IMR-90 (cell line): Measurements from ENCODE around the gene EEF1AKMT1. TPM values are rescaled to one million over a fixed set of nuclear protein-coding genes. Genes with fewer than 3 reads are reported as not detected.

Experiments used
- ATAC-seq: fragments of 200-7000 bp; cut with Tn5 transposase; 2 replicates; pipeline ENCODE4 v1.9.1; 2020; ENCODE audit warnings: low read depth, mild to moderate bottlenecking, moderate library complexity
- BruUV-seq: library from RNA; stranded (reverse); fragments of 400-500 nt; replicated peaks from 2 replicates; lab custom pipeline; 2021; lab: Mats Ljungman, UMichigan
- CTCF ChIA-PET: fragments of 300-600 bp; formaldehyde crosslinking; extraction: SDS; loops from one replicate; lab custom pipeline; 2021; ENCODE audit warnings: antibody characterized with exemption; lab: Yijun Ruan, JAX
- POLR2A ChIA-PET: fragments of 300-600 bp; sonication (Branson Sonifier 250); formaldehyde crosslinking; loops from one replicate; lab custom pipeline; 2022; ENCODE audit warnings: antibody characterized with exemption; ENCODE audit not compliant: unreplicated experiment; lab: Charles Lee
- DNase-seq: peaks from one replicate; pipeline ENCODE4 v3.0.0; 2013
- H2AFZ ChIP-seq: replicated peaks from 2 replicates; pipeline ENCODE3; 2013; ENCODE audit warnings: low read length, mild to moderate bottlenecking; ENCODE audit not compliant: poor library complexity
- H2AK5ac ChIP-seq: 2 replicates; pipeline ENCODE4 v1.6.1; 2013; ENCODE audit warnings: low read depth, low read length, inconsistent platforms
- H2AK9ac ChIP-seq: replicated peaks from 2 replicates; pipeline ENCODE3; 2013; ENCODE audit warnings: mild to moderate bottlenecking, low read depth, low read length, moderate library complexity; ENCODE audit not compliant: poor library complexity
- H2BK120ac ChIP-seq: 2 replicates; pipeline ENCODE4 v1.6.1; 2013; ENCODE audit warnings: low read depth, low read length, inconsistent platforms
- H2BK15ac ChIP-seq: 3 replicates; pipeline ENCODE4 v1.6.1; 2013; ENCODE audit warnings: low read depth, low read length, inconsistent platforms
- H2BK20ac ChIP-seq: 2 replicates; pipeline ENCODE4 v1.6.1; 2013; ENCODE audit warnings: low read depth, mild to moderate bottlenecking, inconsistent platforms, low read length, moderate library complexity
- H2BK5ac ChIP-seq: 2 replicates; pipeline ENCODE4 v1.6.1; 2013; ENCODE audit warnings: mild to moderate bottlenecking, low read depth, low read length, inconsistent platforms; ENCODE audit not compliant: poor library complexity, severe bottlenecking
- H3K14ac ChIP-seq: replicated peaks from 2 replicates; pipeline ENCODE4 v1.6.1; 2013; ENCODE audit warnings: low read depth, low read length, inconsistent platforms
- H3K18ac ChIP-seq: 2 replicates; pipeline ENCODE4 v1.6.1; 2013; ENCODE audit warnings: low read depth, low read length, control low read depth
- H3K23ac ChIP-seq: 2 replicates; pipeline ENCODE4 v1.6.1; 2013; ENCODE audit warnings: low read depth, low read length, inconsistent platforms
- H3K27ac ChIP-seq: 2 replicates; pipeline ENCODE4 v1.5.1; 2013; ENCODE audit warnings: mild to moderate bottlenecking, control low read depth, low read length; ENCODE audit not compliant: insufficient read depth
- H3K27me3 ChIP-seq: 2 replicates; pipeline ENCODE4 v1.6.1; 2013; ENCODE audit warnings: low read length; ENCODE audit not compliant: control insufficient read depth, insufficient read depth
- H3K36me3 ChIP-seq: 2 replicates; pipeline ENCODE4 v1.6.1; 2013; ENCODE audit warnings: low read length, mixed read lengths; ENCODE audit not compliant: control insufficient read depth, insufficient read depth
- H3K4ac ChIP-seq: 2 replicates; pipeline ENCODE4 v1.6.1; 2013; ENCODE audit warnings: low read depth, low read length, inconsistent platforms
- H3K4me1 ChIP-seq: 2 replicates; pipeline ENCODE4 v1.6.1; 2013; ENCODE audit warnings: low read length, mixed read lengths; ENCODE audit not compliant: control insufficient read depth, insufficient read depth
- H3K4me2 ChIP-seq: 2 replicates; pipeline ENCODE4 v1.6.1; 2013; ENCODE audit warnings: low read depth, mild to moderate bottlenecking, control low read depth, low read length, moderate library complexity
- H3K4me3 ChIP-seq: 2 replicates; pipeline ENCODE4 v1.5.1; 2013; ENCODE audit warnings: low read depth, mild to moderate bottlenecking, control low read depth, low read length, moderate library complexity; ENCODE audit not compliant: insufficient read depth
- H3K56ac ChIP-seq: 2 replicates; pipeline ENCODE4 v1.6.1; 2013; ENCODE audit warnings: low read length, inconsistent platforms; ENCODE audit not compliant: insufficient read depth; ENCODE audit errors: extremely low read depth
- H3K79me1 ChIP-seq, 2 experiments: 2 replicates each; pipeline ENCODE4 v1.6.1; 2013; ENCODE audit warnings: low read length in 2 of 2, inconsistent platforms in 1 of 2, low read depth in 1 of 2
- H3K9ac ChIP-seq: 2 replicates; pipeline ENCODE4 v1.6.1; 2013; ENCODE audit warnings: low read depth, low read length, control low read depth
- H3K9me1 ChIP-seq: 2 replicates; pipeline ENCODE4 v1.6.1; 2013; ENCODE audit warnings: low read length, inconsistent platforms; ENCODE audit not compliant: insufficient read depth
- H3K9me3 ChIP-seq: 2 replicates; pipeline ENCODE4 v1.6.1; 2013; ENCODE audit warnings: low read length; ENCODE audit not compliant: control insufficient read depth, insufficient read depth
- H4K20me1 ChIP-seq: 2 replicates; pipeline ENCODE4 v1.6.1; 2013; ENCODE audit warnings: low read length, inconsistent platforms; ENCODE audit not compliant: insufficient read depth
- H4K5ac ChIP-seq: 2 replicates; pipeline ENCODE4 v1.6.1; 2013; ENCODE audit warnings: mild to moderate bottlenecking, low read depth, low read length, control low read depth
- H4K8ac ChIP-seq, 2 experiments: 2 replicates each; pipeline ENCODE4 v1.6.1; 2013; ENCODE audit warnings: low read depth in 2 of 2, low read length in 2 of 2, control low read depth in 1 of 2, inconsistent platforms in 1 of 2
- H4K91ac ChIP-seq: 2 replicates; pipeline ENCODE4 v1.6.1; 2013; ENCODE audit warnings: low read depth, low read length, inconsistent platforms; ENCODE audit not compliant: insufficient read depth
- CHD1 ChIP-seq: IDR thresholded peaks from 2 replicates; pipeline ENCODE4 v1.6.1; 2012; ENCODE audit warnings: low read depth, low read length, improper control_type of control experiment
- WGBS, 2 experiments: methylation state at CpG; one replicate each; pipeline versions ENCODE4 v1.1.5 to v1.1.7; 2013; ENCODE audit warnings: missing lambda C conversion rate in 2 of 2; ENCODE audit not compliant: insufficient read length in 1 of 2; ENCODE audit errors: extremely low coverage in 2 of 2; 5-methylcytosine and 5-hydroxymethylcytosine counted together
- dilution Hi-C: fragments of 300-500 bp; cut with HindIII; formaldehyde crosslinking; loops from one replicate; pipeline ENCODE4 v1.14.3; 2018; ENCODE audit warnings: low sequenced_read_pairs; ENCODE audit not compliant: unreplicated experiment
- in situ Hi-C: fragments of 300-500 bp; cut with MboI; formaldehyde crosslinking; loops from 3 replicates; pipeline ENCODE4 v1.14.3; 2019; ENCODE audit warnings: low sequenced_read_pairs, inconsistent platforms, mixed read lengths
- intact Hi-C: fragments of 100-400 bp; cut with micrococcal nuclease; formaldehyde crosslinking; loops from 2 replicates; pipeline ENCODE4 v1.10.0; 2022
- polyA plus RNA-seq, 3 experiments: library from polyadenylated mRNA; depleted of rRNA; stranded (reverse); fragments of >200 nt; gene quantifications; 2 replicates each; pipeline ENCODE4 v1.2.3, GENCODE V29; 2012; ENCODE audit warnings: low replicate concordance in 1 of 3
- total RNA-seq: library from RNA; depleted of rRNA; stranded (reverse); fragments of >200 nt; gene quantifications from 2 replicates; pipeline ENCODE4 v1.2.3, GENCODE V29; 2012
- TF ChIP-seq, protein P1 (sequence below): conservative IDR thresholded peaks from 2 replicates; pipeline ENCODE4 v1.5.1; 2012; ENCODE audit warnings: mild to moderate bottlenecking, low read depth, low read length, improper control_type of control experiment
- TF ChIP-seq, protein P2 (sequence below): fragments of 150-350 bp; IDR thresholded peaks from 2 replicates; pipeline ENCODE4 v1.6.1; 2016; ENCODE audit warnings: low read depth, mild to moderate bottlenecking, low read length, moderate library complexity, borderline replicate concordance

EEF1AKMT1 gene
- total and polyA plus RNA-seq, 2 of the 4 experiments (the other 2 are of a cell fraction): 10.0 to 10.6 TPM

DNA sequence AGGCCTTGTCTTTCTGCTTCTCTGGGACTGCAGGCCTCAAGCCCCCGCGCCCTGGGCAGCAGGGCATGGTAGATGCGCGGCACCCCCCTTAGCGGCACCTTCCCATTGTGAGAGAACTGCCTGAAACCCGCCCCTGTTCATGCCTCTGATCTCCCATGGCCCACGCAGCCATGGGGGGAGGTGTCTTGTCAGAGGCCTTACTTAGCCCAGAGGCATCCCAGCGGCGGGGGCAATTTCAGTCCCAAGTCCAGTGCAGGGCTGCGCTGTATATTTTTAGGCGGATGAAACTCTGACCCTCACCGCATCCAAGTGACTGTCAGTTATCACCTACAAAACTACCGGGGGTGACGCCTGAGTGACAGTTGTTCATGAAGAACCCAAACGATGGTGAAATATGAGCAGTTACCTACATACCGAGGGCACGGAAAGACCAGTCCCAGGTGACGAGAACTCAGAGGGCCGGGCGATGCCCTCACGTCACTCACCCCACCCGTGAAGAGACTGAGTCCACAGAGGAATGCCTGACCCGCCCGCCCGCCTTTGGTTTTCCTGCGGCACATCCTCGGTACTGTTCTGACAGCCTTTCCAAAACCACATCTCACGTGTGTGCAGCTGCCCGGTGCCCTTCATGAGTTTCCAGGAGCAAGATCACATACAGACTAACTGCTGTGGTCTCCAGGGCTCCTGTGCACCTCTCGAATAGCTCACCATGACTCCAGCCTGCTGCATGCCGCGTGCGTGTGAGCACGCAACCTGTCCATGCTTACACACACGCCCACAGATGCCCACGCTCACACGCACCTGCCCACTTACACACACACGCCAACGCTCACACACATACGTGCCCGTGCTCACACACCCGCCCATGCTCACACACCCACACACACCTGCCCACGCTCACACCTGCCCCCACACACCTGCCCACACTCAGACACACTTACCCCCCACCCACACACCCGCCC, 55.9 kb downstream of the EEF1AKMT1 start (continued):
- TF ChIP-seq, protein P1, sequence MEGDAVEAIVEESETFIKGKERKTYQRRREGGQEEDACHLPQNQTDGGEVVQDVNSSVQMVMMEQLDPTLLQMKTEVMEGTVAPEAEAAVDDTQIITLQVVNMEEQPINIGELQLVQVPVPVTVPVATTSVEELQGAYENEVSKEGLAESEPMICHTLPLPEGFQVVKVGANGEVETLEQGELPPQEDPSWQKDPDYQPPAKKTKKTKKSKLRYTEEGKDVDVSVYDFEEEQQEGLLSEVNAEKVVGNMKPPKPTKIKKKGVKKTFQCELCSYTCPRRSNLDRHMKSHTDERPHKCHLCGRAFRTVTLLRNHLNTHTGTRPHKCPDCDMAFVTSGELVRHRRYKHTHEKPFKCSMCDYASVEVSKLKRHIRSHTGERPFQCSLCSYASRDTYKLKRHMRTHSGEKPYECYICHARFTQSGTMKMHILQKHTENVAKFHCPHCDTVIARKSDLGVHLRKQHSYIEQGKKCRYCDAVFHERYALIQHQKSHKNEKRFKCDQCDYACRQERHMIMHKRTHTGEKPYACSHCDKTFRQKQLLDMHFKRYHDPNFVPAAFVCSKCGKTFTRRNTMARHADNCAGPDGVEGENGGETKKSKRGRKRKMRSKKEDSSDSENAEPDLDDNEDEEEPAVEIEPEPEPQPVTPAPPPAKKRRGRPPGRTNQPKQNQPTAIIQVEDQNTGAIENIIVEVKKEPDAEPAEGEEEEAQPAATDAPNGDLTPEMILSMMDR: no peak

DNA sequence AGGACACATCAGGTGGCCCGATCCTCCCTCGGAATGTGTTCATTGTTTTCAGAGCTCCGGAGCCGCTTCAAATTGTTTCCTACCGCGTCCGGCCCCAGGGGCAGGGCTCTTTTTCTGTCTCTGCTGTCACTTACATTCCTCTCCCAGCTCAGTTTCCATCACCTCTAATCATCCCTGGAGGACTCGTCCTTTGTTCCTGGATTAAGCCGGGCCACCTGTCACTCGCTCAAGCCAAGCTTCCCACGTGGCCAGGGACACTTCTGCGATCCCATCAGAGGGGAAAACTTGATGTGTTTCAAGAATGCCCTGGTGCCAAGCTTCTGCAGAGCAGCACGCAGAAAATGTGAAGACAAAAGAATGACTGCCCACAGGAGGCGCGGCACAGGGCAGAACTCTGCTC, 56.8 kb downstream of the EEF1AKMT1 start:
- ChIA-PET CTCF (no interaction called here), POLR2A (no interaction called here)
- H2BK15ac ChIP-seq: no peak overlapping the region
- H3K79me1 ChIP-seq: no peaks in the 10 kb centered on the region
- H3K27me3 ChIP-seq: peaks cover 9% of the 10 kb centered on the region
- peaks cover 10% of the 10 kb centered on the region for H3K4me1 ChIP-seq
- TF ChIP-seq, protein P1: no peak
- no peak for TF ChIP-seq CHD1
- TF ChIP-seq, protein P2, sequence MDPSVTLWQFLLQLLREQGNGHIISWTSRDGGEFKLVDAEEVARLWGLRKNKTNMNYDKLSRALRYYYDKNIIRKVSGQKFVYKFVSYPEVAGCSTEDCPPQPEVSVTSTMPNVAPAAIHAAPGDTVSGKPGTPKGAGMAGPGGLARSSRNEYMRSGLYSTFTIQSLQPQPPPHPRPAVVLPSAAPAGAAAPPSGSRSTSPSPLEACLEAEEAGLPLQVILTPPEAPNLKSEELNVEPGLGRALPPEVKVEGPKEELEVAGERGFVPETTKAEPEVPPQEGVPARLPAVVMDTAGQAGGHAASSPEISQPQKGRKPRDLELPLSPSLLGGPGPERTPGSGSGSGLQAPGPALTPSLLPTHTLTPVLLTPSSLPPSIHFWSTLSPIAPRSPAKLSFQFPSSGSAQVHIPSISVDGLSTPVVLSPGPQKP: no peak
- H3K9ac ChIP-seq: no peak overlapping the region
- no peak overlapping the region for H2BK5ac ChIP-seq
- H3K14ac ChIP-seq: no peak overlapping the region
- H2BK20ac ChIP-seq: no peak overlapping the region
- H2BK120ac ChIP-seq: no peak overlapping the region
- H3K56ac ChIP-seq: no peak overlapping the region
- H3K18ac ChIP-seq: no peak overlapping the region
- no peaks in the 10 kb centered on the region for H3K36me3 ChIP-seq
- in situ Hi-C loops: loop anchor here (5.0 to 25.0 kb wide), 2 partner anchors 205 to 530 kb away; partner anchors contain the start of gene GJB2
- H3K27ac ChIP-seq: no peak overlapping the region
- no peak overlapping the region for H2AK5ac ChIP-seq
- H4K5ac ChIP-seq: no peak overlapping the region
- H4K91ac ChIP-seq: no peak overlapping the region
- no peak overlapping the region for H3K23ac ChIP-seq
- H4K8ac ChIP-seq: no peak overlapping the region
- dilution Hi-C loops: no loop called here
- no peak for ATAC-seq
- no peaks in the 10 kb centered on the region for H3K9me3 ChIP-seq
- H3K9me1 ChIP-seq: peaks cover 6% of the 10 kb centered on the region; the same call in 1 of the 2 replicates
- no peak overlapping the region for H3K4me2 ChIP-seq
- DNase-seq: no peak
- no peaks in the 10 kb centered on the region for H4K20me1 ChIP-seq
- no peak overlapping the region for H3K4ac ChIP-seq
- no peak overlapping the region for H3K4me3 ChIP-seq
- intact Hi-C loops: no loop called here
- no TSS peak for BruUV-seq
- WGBS, 2 experiments: 87% methylated on average over 8 of the region's 15 CpGs; no CpG with 5 or more reads in 1 of the 2 experiments
- H2AK9ac ChIP-seq: peak overlapping the region; percentile 8
- no peak overlapping the region for H2AFZ ChIP-seq
